ENCODE data around the gene UCP3. TPM values are rescaled to one million over a fixed set of nuclear protein-coding genes. Genes with fewer than 3 reads are reported as not detected.

The UCP3 gene
- total and polyA plus RNA-seq, 4 donors: 0.07 to 1.3 (median 0.34) TPM

GRCh38 chr11:73996161-73996747 lies 12.6 kb downstream of the UCP3 start:
- no peaks in the 10 kb centered on the region for H3K27me3 ChIP-seq (ENCODE audit: control insufficient read depth in 4 of 4, insufficient read depth in 4 of 4, low read length in 3 of 4)
- H3K9ac ChIP-seq (ENCODE audit: low read depth in 1 of 2, low read length in 2 of 2): no peak overlapping the region
- no peak for DNase-seq (ENCODE audit: low spot score)
- no peaks in the 10 kb centered on the region for H3K9me3 ChIP-seq (ENCODE audit: control insufficient read depth in 4 of 4, low read length in 3 of 4)
- no peak overlapping the region for H3K27ac ChIP-seq (ENCODE audit: low read depth in 1 of 2, low read length in 2 of 2)
- no peaks in the 10 kb centered on the region for H3K36me3 ChIP-seq (ENCODE audit: control insufficient read depth in 4 of 4, insufficient read depth in 3 of 4, low read depth in 1 of 4, low read length in 3 of 4)
- no peaks in the 10 kb centered on the region for H3K4me1 ChIP-seq (ENCODE audit: control insufficient read depth in 4 of 4, insufficient read depth in 4 of 4, low read length in 3 of 4)
- H3K4me3 ChIP-seq (ENCODE audit: low read depth in 1 of 3, low read length in 3 of 3): no peak overlapping the region
- TF ChIP-seq JUND (IDR thresholded peaks at IDR 0.05) (no peak), MAX (IDR thresholded peaks at IDR 0.05) (no peak), REST (IDR thresholded peaks at IDR 0.05) (no peak), HNF4A (conservative IDR thresholded peaks at IDR 0.05) (no peak), RAD21 (IDR thresholded peaks at IDR 0.05) (no peak), EGR1 (IDR thresholded peaks at IDR 0.05; ENCODE audit: low read depth in 2 of 2) (no peak), FOXA1 (IDR thresholded peaks at IDR 0.05) (no peak), GABPA (IDR thresholded peaks at IDR 0.05 in 1 of 2, conservative IDR thresholded peaks at IDR 0.05 in 1 of 2) (no peak), HNF4G (IDR thresholded peaks at IDR 0.05) (no peak), FOXA2 (IDR thresholded peaks at IDR 0.05) (no peak), NR2F2 (IDR thresholded peaks at IDR 0.05) (no peak), RXRA (IDR thresholded peaks at IDR 0.05) (no peak)
- WGBS: 87% methylated on average over 4 of the region's 4 CpGs

- Histone ChIP-seq H3K9ac (ENCODE audit: low read depth in 1 of 2, low read length in 2 of 2) (no peak overlapping the region), H3K27me3 (ENCODE audit: control insufficient read depth in 4 of 4, insufficient read depth in 4 of 4, low read length in 3 of 4) (no peaks in the 10 kb centered on the region), H3K9me3 (ENCODE audit: control insufficient read depth in 4 of 4, low read length in 3 of 4) (no peaks in the 10 kb centered on the region), H3K27ac (ENCODE audit: low read depth in 1 of 2, low read length in 2 of 2) (no peak overlapping the region), H3K36me3 (ENCODE audit: control insufficient read depth in 4 of 4, insufficient read depth in 3 of 4, low read depth in 1 of 4, low read length in 3 of 4) (no peaks in the 10 kb centered on the region), H3K4me1 (ENCODE audit: control insufficient read depth in 4 of 4, insufficient read depth in 4 of 4, low read length in 3 of 4) (no peaks in the 10 kb centered on the region), H3K4me3 (ENCODE audit: low read depth in 1 of 3, low read length in 3 of 3) (no peak overlapping the region)
- TF ChIP-seq HNF4A (conservative IDR thresholded peaks at IDR 0.05) (no peak), JUND (IDR thresholded peaks at IDR 0.05) (no peak), CTCF (IDR thresholded peaks at IDR 0.05; ENCODE audit: low read depth, low read length, missing input control) (no peak), MAX (IDR thresholded peaks at IDR 0.05) (no peak)
- 74% methylated on average over 2 of the region's 2 CpGs for WGBS
- no peak for DNase-seq (ENCODE audit: low spot score)
These were observed 13.2 kb downstream of the UCP3 start for GRCh38 chr11:73995731-73996130.
